Endothelial cell of umbilical vein (primary cell): ENCODE data around the gene UBC. TPM values are rescaled to one million over a fixed set of nuclear protein-coding genes. Genes with fewer than 3 reads are reported as not detected.

ENCODE experiments used
- BruUV-seq: library from RNA; stranded (reverse); fragments of 400-500 nt; replicated peaks from 2 replicates; lab custom pipeline; 2021; lab: Mats Ljungman, UMichigan
- CTCF ChIA-PET: fragments of 300-600, 350-600 bp; sonication (Branson Sonifier 250); formaldehyde crosslinking; loops from one replicate; lab custom pipeline; 2021; ENCODE audit warnings: antibody characterized with exemption, inconsistent platforms; lab: Charles Lee
- POLR2A ChIA-PET: fragments of 300-600, 350-600 bp; sonication (Branson Sonifier 250); formaldehyde crosslinking; loops from one replicate; lab custom pipeline; 2021; ENCODE audit warnings: antibody characterized with exemption, inconsistent platforms; lab: Charles Lee
- DNase-seq: peaks from one replicate; pipeline ENCODE4 v3.0.0-alpha.2; 2011; ENCODE audit warnings: low read depth, low spot score
- FAIRE-seq: peaks from 2 replicates; lab custom pipeline; 2011; peaks lifted over from hg19 to GRCh38; lab: Jason Lieb, UNC
- H2AFZ ChIP-seq: 2 replicates; pipeline ENCODE4 v1.6.0; 2012; ENCODE audit warnings: low read depth, low read length, control low read depth, inconsistent platforms
- H3K27ac ChIP-seq: 2 replicates; pipeline ENCODE4 v1.5.1; 2011; ENCODE audit warnings: low read depth, mild to moderate bottlenecking, control low read depth, low read length, moderate library complexity; ENCODE audit not compliant: insufficient read depth
- H3K27me3 ChIP-seq, 2 experiments: 2 replicates each; pipeline versions ENCODE4 v1.6.0 to v1.6.1; 2011; ENCODE audit warnings: low read length in 2 of 2, mixed read lengths in 1 of 2; ENCODE audit not compliant: control insufficient read depth in 2 of 2, insufficient read depth in 2 of 2
- H3K36me3 ChIP-seq, 2 experiments: 2 replicates in 1 of 2; 3 replicates in 1 of 2; pipeline ENCODE4 v1.5.1; 2011; ENCODE audit warnings: low read length in 2 of 2, mild to moderate bottlenecking in 1 of 2, moderate library complexity in 1 of 2; ENCODE audit not compliant: control insufficient read depth in 2 of 2, insufficient read depth in 2 of 2; ENCODE audit errors: extremely low read depth in 1 of 2
- H3K4me1 ChIP-seq: 3 replicates; pipeline ENCODE4 v1.5.1; 2011; ENCODE audit warnings: mild to moderate bottlenecking, low read length; ENCODE audit not compliant: control insufficient read depth, insufficient read depth; ENCODE audit errors: extremely low read depth
- H3K4me2 ChIP-seq: 2 replicates; pipeline ENCODE4 v1.6.1; 2011; ENCODE audit warnings: low read length, control low read depth, mixed read lengths; ENCODE audit not compliant: insufficient read depth
- H3K4me3 ChIP-seq, 3 experiments: fragments of 200-600 bp in 1 of 3; sonication (generic), shearing (Covaris generic) in 1 of 3; replicated peaks in 1 of 3; 2 replicates each; pipeline ENCODE4 v1.5.1; 2011 to 2016; ENCODE audit warnings: control low read depth in 3 of 3, low read length in 3 of 3, mild to moderate bottlenecking in 2 of 3, inconsistent platforms in 1 of 3, low read depth in 1 of 3, moderate library complexity in 1 of 3; ENCODE audit not compliant: insufficient read depth in 1 of 3
- H3K79me2 ChIP-seq: 2 replicates; pipeline ENCODE4 v1.6.0; 2012; ENCODE audit warnings: low read length, inconsistent platforms; ENCODE audit not compliant: control insufficient read depth, insufficient read depth
- H3K9ac ChIP-seq: replicated peaks from 2 replicates; pipeline ENCODE3; 2011; ENCODE audit warnings: low read length, control low read depth; ENCODE audit not compliant: insufficient read depth; ENCODE audit errors: extremely low read depth
- H3K9me1 ChIP-seq: replicated peaks from 3 replicates; pipeline ENCODE4 v1.6.0; 2011; ENCODE audit warnings: mild to moderate bottlenecking, low read length; ENCODE audit not compliant: control insufficient read depth, insufficient read depth; ENCODE audit errors: extremely low read depth
- H3K9me3 ChIP-seq: replicated peaks from 2 replicates; pipeline ENCODE4 v1.5.1; 2012; ENCODE audit warnings: low read length, inconsistent platforms; ENCODE audit not compliant: control insufficient read depth, insufficient read depth
- H4K20me1 ChIP-seq: replicated peaks from 2 replicates; pipeline ENCODE3; 2011; ENCODE audit warnings: mild to moderate bottlenecking, low read length; ENCODE audit not compliant: control insufficient read depth, insufficient read depth; ENCODE audit errors: extremely low read depth
- CTCF ChIP-seq, 2 donors: IDR thresholded peaks; 1 replicate in 1 of 2; 2 replicates in 1 of 2; pipeline ENCODE4 v1.5.1; 2011; ENCODE audit warnings: low read length in 2 of 2, mild to moderate bottlenecking in 2 of 2, moderate library complexity in 2 of 2, control low read depth in 1 of 2, inconsistent platforms in 1 of 2, low read depth in 1 of 2; ENCODE audit not compliant: insufficient read depth in 1 of 2; ENCODE audit errors: extremely low read depth in 1 of 2
- EZH2 ChIP-seq: IDR thresholded peaks from 2 replicates; pipeline ENCODE4 v1.6.1; 2012; ENCODE audit warnings: borderline replicate concordance, low read depth, mild to moderate bottlenecking, moderate library complexity, low read length, inconsistent platforms; ENCODE audit not compliant: severe bottlenecking
- FOS ChIP-seq: IDR thresholded peaks from 2 replicates; pipeline ENCODE4 v1.6.1; 2011; ENCODE audit warnings: mild to moderate bottlenecking, low read length, moderate library complexity, borderline replicate concordance; ENCODE audit not compliant: insufficient read depth
- GATA2 ChIP-seq: IDR thresholded peaks from 2 replicates; pipeline ENCODE4 v1.7.0; 2011; ENCODE audit warnings: low read depth, mild to moderate bottlenecking, moderate library complexity, mixed read lengths, low read length; ENCODE audit not compliant: insufficient read length, insufficient read depth
- JUN ChIP-seq: IDR thresholded peaks from 2 replicates; pipeline ENCODE4 v1.6.1; 2011; ENCODE audit warnings: borderline replicate concordance, low read depth; ENCODE audit not compliant: insufficient read length, insufficient read depth
- MAX ChIP-seq: IDR thresholded peaks from 2 replicates; pipeline ENCODE4 v1.6.1; 2011; ENCODE audit not compliant: insufficient read depth, insufficient read length
- MYC ChIP-seq: IDR thresholded peaks from one replicate; pipeline ENCODE4 v1.6.1; 2011; ENCODE audit warnings: mild to moderate bottlenecking, low read depth, low read length
- POLR2A ChIP-seq: IDR thresholded peaks from 2 replicates; pipeline ENCODE4 v1.6.1; 2012; ENCODE audit warnings: low read depth, mild to moderate bottlenecking, control low read depth, low read length
- POLR2AphosphoS5 ChIP-seq: IDR thresholded peaks from 2 replicates; pipeline ENCODE4 v1.6.1; 2012; ENCODE audit warnings: low read depth, mild to moderate bottlenecking, control low read depth, low read length, moderate library complexity; ENCODE audit not compliant: insufficient read depth
- dilution Hi-C: fragments of 300-500 bp; cut with MboI; formaldehyde crosslinking; loops from one replicate; pipeline ENCODE4 v1.15.0; 2019; ENCODE audit warnings: low sequenced_read_pairs; ENCODE audit not compliant: extremely low pct_ligation_motif_present
- intact Hi-C: fragments of 100-400 bp; cut with micrococcal nuclease; formaldehyde crosslinking; loops from one replicate; pipeline ENCODE4 v1.10.0; 2022
- polyA plus RNA-seq, 4 experiments: library from polyadenylated mRNA; depleted of rRNA in 3 of 4; stranded (reverse) in 3 of 4; unstranded in 1 of 4; fragments of >200 nt; gene quantifications; 2 replicates each; pipeline versions ENCODE4 v1.2.1 to v1.2.3, GENCODE V29; 2011 to 2012; ENCODE audit warnings: missing spikeins in 1 of 4
- total RNA-seq: library from RNA; stranded (reverse); gene quantifications from 2 replicates; pipeline ENCODE4 v1.2.3, GENCODE V29; 2021

UBC gene
- total and polyA plus RNA-seq, 2 donors (not counting 3 experiments of a cell fraction or from before 2014, with no cell fraction given): 875 to 1,305 TPM

- no peaks in the 10 kb centered on the region for H3K9me1 ChIP-seq
- dilution Hi-C loops (no loop called here), intact Hi-C loops (no loop called here)
- no peak overlapping the region for H3K27ac ChIP-seq
- peaks cover 1% of the 10 kb centered on the region for H3K4me1 ChIP-seq
- ChIA-PET POLR2A (interaction anchor here (0.6 kb wide), 1 partner anchor 1070 kb away, joined by 5 read pairs; no protein-coding TSS in a partner anchor), CTCF (no interaction called here)
- H3K79me2 ChIP-seq: no peaks in the 10 kb centered on the region
- BruUV-seq: no TSS peak
- no peaks in the 10 kb centered on the region for H3K9me3 ChIP-seq
- FAIRE-seq (peak; percentile 56), DNase-seq (no peak)
- no peak overlapping the region for H2AFZ ChIP-seq
- H3K36me3 ChIP-seq: no peaks in the 10 kb centered on the region
- no peak overlapping the region for H3K9ac ChIP-seq
- H3K27me3 ChIP-seq: no peaks in the 10 kb centered on the region
- H3K4me2 ChIP-seq: no peak overlapping the region
- TF ChIP-seq MYC (no peak), EZH2 (no peak), FOS (no peak), POLR2AphosphoS5 (no peak), POLR2A (no peak), MAX (no peak), JUN (no peak), CTCF (IDR thresholded peaks at IDR 0.05; ENCODE audit: extremely low read depth in 1 of 2, insufficient read depth in 1 of 2, low read depth in 1 of 2, low read length in 2 of 2) (no peak), GATA2 (no peak)
- no peaks in the 10 kb centered on the region for H4K20me1 ChIP-seq
- H3K4me3 ChIP-seq: no peak overlapping the region
Observed at GRCh38 chr12:124875803-124876132, 38.7 kb downstream of the UBC start.
